GM19328 (cell line): ENCODE data around the gene SMYD3.

ENCODE experiments used
- ATAC-seq: cut with Tn5 transposase; IDR thresholded peaks from one replicate; pipeline ENCODE4 v1.9.1; 2021; ENCODE audit warnings: mild to moderate bottlenecking, moderate library complexity; ENCODE audit not compliant: unreplicated experiment

Gene SMYD3

GRCh38 chr1:246182149-246182851, 324.8 kb downstream of the SMYD3 start:
- ATAC-seq = no peak

GRCh38 chr1:246181241-246181640, 325.8 kb downstream of the SMYD3 start:
- no peak for ATAC-seq

- no peak for ATAC-seq
Observed at GRCh38 chr1:246179401-246179800, 327.7 kb downstream of the SMYD3 start.

- no peak for ATAC-seq
Observed at GRCh38 chr1:246178717-246179311, 328.3 kb downstream of the SMYD3 start.

GRCh38 chr1:246176126-246177024, 330.7 kb downstream of the SMYD3 start:
- ATAC-seq = no peak

- peak; percentile 58 for ATAC-seq
Observed at GRCh38 chr1:246170574-246171261, 336.4 kb downstream of the SMYD3 start.

- no peak for ATAC-seq
Observed at GRCh38 chr1:246169486-246169885, 337.6 kb downstream of the SMYD3 start.

GRCh38 chr1:246169019-246169418, 338.1 kb downstream of the SMYD3 start:
- no peak for ATAC-seq

- no peak for ATAC-seq
Observed at GRCh38 chr1:246166841-246167240, 340.2 kb downstream of the SMYD3 start.

- no peak for ATAC-seq
Observed at GRCh38 chr1:246165826-246166709, 341.0 kb downstream of the SMYD3 start.

GRCh38 chr1:246164764-246165163, 342.3 kb downstream of the SMYD3 start:
- ATAC-seq = no peak

- ATAC-seq = no peak
Observed at GRCh38 chr1:246162560-246162959, 344.5 kb downstream of the SMYD3 start.

- ATAC-seq = no peak
Observed at GRCh38 chr1:246161626-246162025, 345.5 kb downstream of the SMYD3 start.

- ATAC-seq = no peak
Observed at GRCh38 chr1:246160905-246161304, 346.2 kb downstream of the SMYD3 start.

GRCh38 chr1:246160374-246160773, 346.7 kb downstream of the SMYD3 start:
- ATAC-seq = no peak

- ATAC-seq = no peak
Observed at GRCh38 chr1:246159279-246160227, 347.5 kb downstream of the SMYD3 start.

GRCh38 chr1:246158131-246158530, 348.9 kb downstream of the SMYD3 start:
- ATAC-seq = no peak

- no peak for ATAC-seq
Observed at GRCh38 chr1:246157516-246157915, 349.6 kb downstream of the SMYD3 start.

GRCh38 chr1:246156847-246157246, 350.2 kb downstream of the SMYD3 start:
- ATAC-seq = no peak
